ENCODE results near the gene RBM39. TPM values are rescaled to one million over a fixed set of nuclear protein-coding genes. Genes with fewer than 3 reads are reported as not detected.

The RBM39 gene
- total and polyA plus RNA-seq, 2 experiments from 2014 or later: 259 to 413 TPM

Small RNA genes within 50 kb of the gene (small RNA-seq; reads per million reads assigned to genes)
- not detected for gene RF00026 (ENCODE audit: low replicate concordance)

Other genes starting within 250 kb of the RBM39 start
- not detected in 2 replicates for gene C20orf173, start 212.6 kb downstream of the RBM39 start, total RNA-seq (2014; rRNA removed; shearing (Covaris generic))
- gene C20orf173, start 212.6 kb downstream of the RBM39 start, polyA plus RNA-seq (2016; fragmentation: Nextera tagmentation; extraction: Ambion mirVana): not detected in 2 replicates
- 121 and 147 TPM in 2 replicates for gene ERGIC3, start 200.2 kb downstream of the RBM39 start, total RNA-seq (2014; rRNA removed; shearing (Covaris generic))
- 139 and 155 TPM in 2 replicates for gene ERGIC3, start 200.2 kb downstream of the RBM39 start, polyA plus RNA-seq (2016; fragmentation: Nextera tagmentation; extraction: Ambion mirVana)
- gene SPAG4, start 126.4 kb downstream of the RBM39 start, total RNA-seq (2014; rRNA removed; shearing (Covaris generic)): 0.39 and 2.7 TPM in 2 replicates
- 2.9 and 3.8 TPM in 2 replicates for gene SPAG4, start 126.4 kb downstream of the RBM39 start, polyA plus RNA-seq (2016; fragmentation: Nextera tagmentation; extraction: Ambion mirVana)
- gene CPNE1, start 77.4 kb downstream of the RBM39 start, total RNA-seq (2014; rRNA removed; shearing (Covaris generic)): 158 and 189 TPM in 2 replicates
- gene CPNE1, start 77.4 kb downstream of the RBM39 start, polyA plus RNA-seq (2016; fragmentation: Nextera tagmentation; extraction: Ambion mirVana): 196 and 221 TPM in 2 replicates
- 81.3 and 82.2 TPM in 2 replicates for gene RBM12, start 77.4 kb downstream of the RBM39 start, total RNA-seq (2014; rRNA removed; shearing (Covaris generic))
- gene RBM12, start 77.4 kb downstream of the RBM39 start, polyA plus RNA-seq (2016; fragmentation: Nextera tagmentation; extraction: Ambion mirVana): 21.0 and 22.3 TPM in 2 replicates
- gene NFS1, start 42.9 kb downstream of the RBM39 start, total RNA-seq (2014; rRNA removed; shearing (Covaris generic)): 35.7 and 45.9 TPM in 2 replicates
- gene NFS1, start 42.9 kb downstream of the RBM39 start, polyA plus RNA-seq (2016; fragmentation: Nextera tagmentation; extraction: Ambion mirVana): 19.7 and 22.8 TPM in 2 replicates
- 127 and 152 TPM in 2 replicates for gene ROMO1, start 42.9 kb downstream of the RBM39 start, total RNA-seq (2014; rRNA removed; shearing (Covaris generic))
- gene ROMO1, start 42.9 kb downstream of the RBM39 start, polyA plus RNA-seq (2016; fragmentation: Nextera tagmentation; extraction: Ambion mirVana): 881 and 947 TPM in 2 replicates
- 56.6 and 71.8 TPM in 2 replicates for gene PHF20, start 29.8 kb upstream of the RBM39 start, total RNA-seq (2014; rRNA removed; shearing (Covaris generic))
- gene PHF20, start 29.8 kb upstream of the RBM39 start, polyA plus RNA-seq (2016; fragmentation: Nextera tagmentation; extraction: Ambion mirVana): 103 TPM in 2 replicates
- 114 and 118 TPM in 2 replicates for gene SCAND1, start 212.2 kb upstream of the RBM39 start, total RNA-seq (2014; rRNA removed; shearing (Covaris generic))
- gene SCAND1, start 212.2 kb upstream of the RBM39 start, polyA plus RNA-seq (2016; fragmentation: Nextera tagmentation; extraction: Ambion mirVana): 245 and 256 TPM in 2 replicates
- 2.7 TPM in 1 of 2 replicates, not detected in the other for gene CNBD2, start 226.3 kb upstream of the RBM39 start, total RNA-seq (2014; rRNA removed; shearing (Covaris generic))
- gene CNBD2, start 226.3 kb upstream of the RBM39 start, polyA plus RNA-seq (2016; fragmentation: Nextera tagmentation; extraction: Ambion mirVana): not detected in 2 replicates

Data from GM23338 (cell line).